ENCODE results near the gene NPAS1.

NPAS1 gene

DNA sequence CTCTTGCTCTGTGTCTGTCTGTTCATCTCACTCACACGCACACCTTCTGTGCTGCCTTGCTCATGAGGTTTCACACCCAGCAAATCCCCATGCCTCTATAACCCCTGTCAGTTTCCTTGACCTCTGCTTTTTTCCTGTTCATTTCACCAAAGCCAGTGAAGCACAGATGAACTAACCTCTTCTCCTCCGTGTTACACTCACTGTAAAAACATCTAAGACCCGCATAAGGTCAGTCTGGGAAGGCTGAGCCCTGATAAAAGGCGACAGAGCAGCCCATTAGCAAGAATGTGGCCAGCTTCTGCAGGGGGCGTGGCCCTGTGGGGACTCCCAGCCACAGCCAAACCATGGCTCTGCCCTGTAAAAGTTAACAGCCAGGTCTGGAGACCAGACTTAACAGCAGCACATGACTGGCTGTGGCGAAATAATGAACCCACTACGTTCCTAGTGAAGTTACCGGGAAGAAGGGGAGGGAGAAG, 42.8 kb upstream of the NPAS1 start:
- in situ Hi-C loops (cut with MboI; ENCODE audit: low sequenced_read_pairs, unreplicated experiment), result loop anchor here (25.0 kb wide), 1 partner anchor 215 kb away; no protein-coding TSS in a partner anchor
- TF ChIP-seq, protein P1, sequence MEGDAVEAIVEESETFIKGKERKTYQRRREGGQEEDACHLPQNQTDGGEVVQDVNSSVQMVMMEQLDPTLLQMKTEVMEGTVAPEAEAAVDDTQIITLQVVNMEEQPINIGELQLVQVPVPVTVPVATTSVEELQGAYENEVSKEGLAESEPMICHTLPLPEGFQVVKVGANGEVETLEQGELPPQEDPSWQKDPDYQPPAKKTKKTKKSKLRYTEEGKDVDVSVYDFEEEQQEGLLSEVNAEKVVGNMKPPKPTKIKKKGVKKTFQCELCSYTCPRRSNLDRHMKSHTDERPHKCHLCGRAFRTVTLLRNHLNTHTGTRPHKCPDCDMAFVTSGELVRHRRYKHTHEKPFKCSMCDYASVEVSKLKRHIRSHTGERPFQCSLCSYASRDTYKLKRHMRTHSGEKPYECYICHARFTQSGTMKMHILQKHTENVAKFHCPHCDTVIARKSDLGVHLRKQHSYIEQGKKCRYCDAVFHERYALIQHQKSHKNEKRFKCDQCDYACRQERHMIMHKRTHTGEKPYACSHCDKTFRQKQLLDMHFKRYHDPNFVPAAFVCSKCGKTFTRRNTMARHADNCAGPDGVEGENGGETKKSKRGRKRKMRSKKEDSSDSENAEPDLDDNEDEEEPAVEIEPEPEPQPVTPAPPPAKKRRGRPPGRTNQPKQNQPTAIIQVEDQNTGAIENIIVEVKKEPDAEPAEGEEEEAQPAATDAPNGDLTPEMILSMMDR (IDR thresholded peaks at IDR 0.05; ENCODE audit: borderline replicate concordance, control extremely low read depth, extremely low read depth, insufficient read depth, missing control alignments), result no peak
- DNase-seq (ENCODE audit: low spot score), result no peak

DNA sequence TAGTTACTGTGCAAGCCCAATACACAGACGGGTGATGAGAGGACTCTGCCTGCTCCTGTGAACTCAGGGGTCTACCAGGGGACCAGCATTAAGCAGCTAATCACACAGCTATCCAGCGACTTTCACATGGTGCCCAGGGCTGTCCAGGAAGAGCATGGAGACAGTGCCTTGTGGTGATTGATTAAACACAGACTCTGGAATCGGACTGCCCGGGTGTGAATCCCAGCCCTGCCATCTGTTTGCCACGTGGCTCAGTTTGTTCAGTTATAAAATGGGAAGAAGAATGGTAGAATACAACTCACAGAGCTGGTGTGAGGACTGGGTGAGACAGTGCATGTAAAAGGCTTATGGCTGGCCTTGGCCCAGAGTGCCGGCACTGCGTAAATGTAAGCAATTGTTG, 42.1 kb upstream of the NPAS1 start:
- TF ChIP-seq, protein P1 (IDR thresholded peaks at IDR 0.05; ENCODE audit: borderline replicate concordance, control extremely low read depth, extremely low read depth, insufficient read depth, missing control alignments), result no peak
- no peak for DNase-seq (ENCODE audit: low spot score)
- in situ Hi-C loops (cut with MboI; ENCODE audit: low sequenced_read_pairs, unreplicated experiment), result loop anchor here (25.0 kb wide), 1 partner anchor 215 kb away; no protein-coding TSS in a partner anchor

DNA sequence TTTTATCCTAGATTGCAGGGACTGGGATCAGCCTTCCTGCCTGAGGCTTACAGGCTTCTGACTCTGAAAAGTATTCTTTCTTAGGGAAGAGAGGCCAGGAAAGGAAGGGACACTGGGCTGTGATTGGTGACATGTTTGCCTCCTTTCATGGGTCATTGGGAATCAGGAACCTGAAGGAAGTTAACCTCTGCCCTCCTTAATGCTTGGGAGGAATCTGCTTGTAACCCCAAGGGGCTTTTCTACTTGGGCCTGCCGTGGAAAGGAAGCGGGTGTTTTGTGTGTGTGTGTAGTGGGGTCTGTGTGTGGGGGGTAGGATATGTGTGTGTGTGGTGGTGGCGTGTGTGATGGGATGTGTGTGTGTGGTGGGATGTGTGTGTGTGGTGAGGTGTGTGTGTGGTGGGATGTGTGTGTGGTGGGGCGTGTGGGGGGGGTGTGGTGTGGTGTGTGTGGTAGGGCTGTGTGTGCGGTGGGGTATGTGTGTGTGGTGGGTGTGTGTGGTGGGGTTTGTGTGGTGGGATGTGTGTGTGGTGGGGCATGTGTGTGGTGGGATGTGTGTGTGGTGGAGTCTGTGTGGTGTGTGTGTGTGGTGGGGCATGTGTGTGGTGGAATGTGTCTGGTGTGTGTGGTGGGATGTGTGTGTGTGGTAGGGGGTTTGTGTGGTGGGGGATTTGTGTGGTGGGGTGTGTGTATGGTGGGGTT, 41.3 kb upstream of the NPAS1 start:
- in situ Hi-C loops (cut with MboI; ENCODE audit: low sequenced_read_pairs, unreplicated experiment), result loop anchor here (25.0 kb wide), 1 partner anchor 216 kb away; no protein-coding TSS in a partner anchor
- DNase-seq (ENCODE audit: low spot score), result no peak
- TF ChIP-seq, protein P1 (IDR thresholded peaks at IDR 0.05; ENCODE audit: borderline replicate concordance, control extremely low read depth, extremely low read depth, insufficient read depth, missing control alignments), result no peak

DNA sequence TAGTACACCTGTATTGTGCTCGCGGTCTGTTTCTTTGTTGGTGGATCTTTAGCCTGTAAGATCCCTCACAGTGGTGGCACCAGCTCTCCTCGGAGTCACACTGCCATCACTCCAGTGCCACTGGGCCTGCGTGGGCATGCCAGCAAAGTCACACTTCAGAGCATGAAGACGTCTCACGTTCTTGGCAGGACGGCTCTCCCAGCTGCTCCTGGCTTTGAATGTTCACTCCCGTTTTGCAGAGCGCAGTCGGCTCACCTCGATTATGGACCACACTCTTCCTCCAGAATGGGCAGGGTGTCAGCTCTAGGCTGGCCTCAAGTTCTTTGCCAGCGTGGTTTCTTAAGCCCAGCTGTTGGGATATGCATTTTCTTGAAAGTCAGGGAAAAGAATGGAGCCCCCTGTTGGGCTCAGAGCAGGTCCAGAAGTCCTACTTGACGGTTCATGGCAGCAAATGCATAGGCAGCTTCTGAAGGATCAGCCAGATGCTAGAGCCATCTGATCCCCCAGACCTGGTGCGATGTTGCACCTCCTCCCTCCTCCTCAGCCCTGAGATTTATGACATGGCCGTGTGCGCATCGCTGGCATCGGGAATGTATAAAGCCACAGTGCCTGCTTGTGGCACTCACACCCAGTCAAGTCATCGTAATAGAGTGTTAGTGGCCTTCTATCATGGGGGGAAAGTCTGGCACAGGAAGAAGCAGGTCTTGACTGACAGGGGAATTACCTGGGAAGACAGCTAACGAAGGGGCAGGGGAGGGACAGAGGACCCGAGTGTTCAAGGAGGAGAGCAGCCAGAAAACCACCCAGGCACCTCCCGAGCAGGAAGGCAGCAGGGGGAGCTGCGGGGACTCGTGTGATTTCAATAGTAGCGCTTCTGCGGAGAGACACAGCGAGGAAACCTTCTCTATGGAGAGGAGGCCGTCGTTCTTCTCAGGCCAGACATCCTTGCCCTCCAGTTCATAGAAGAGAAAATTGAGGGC, 40.2 kb upstream of the NPAS1 start:
- TF ChIP-seq, protein P1 (IDR thresholded peaks at IDR 0.05; ENCODE audit: borderline replicate concordance, control extremely low read depth, extremely low read depth, insufficient read depth, missing control alignments), result no peak
- in situ Hi-C loops (cut with MboI; ENCODE audit: low sequenced_read_pairs, unreplicated experiment), result loop anchor here (25.0 kb wide), 1 partner anchor 217 kb away; no protein-coding TSS in a partner anchor
- DNase-seq (ENCODE audit: low spot score), result no peak

DNA sequence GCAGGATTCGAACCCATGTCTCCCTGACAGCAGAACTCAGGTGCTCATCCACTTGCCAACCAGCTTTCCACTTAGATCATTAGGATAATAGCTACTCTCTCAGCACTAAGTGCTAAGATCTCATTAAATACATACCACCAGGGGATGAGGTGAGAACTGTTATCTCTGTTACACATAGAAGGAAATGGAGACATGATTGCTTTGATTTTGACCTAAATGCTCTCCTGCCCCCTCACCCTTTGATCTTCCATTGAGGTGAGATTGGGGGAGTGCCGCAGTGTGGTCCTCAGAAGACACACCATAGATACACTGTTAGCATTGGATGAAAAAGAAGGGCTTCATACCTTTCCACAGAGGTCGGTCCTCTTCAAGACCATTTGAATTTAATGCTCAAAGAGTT, 38.9 kb upstream of the NPAS1 start:
- TF ChIP-seq, protein P1 (IDR thresholded peaks at IDR 0.05; ENCODE audit: borderline replicate concordance, control extremely low read depth, extremely low read depth, insufficient read depth, missing control alignments), result no peak
- DNase-seq (ENCODE audit: low spot score), result no peak
- in situ Hi-C loops (cut with MboI; ENCODE audit: low sequenced_read_pairs, unreplicated experiment), result loop anchor here (25.0 kb wide), 1 partner anchor 218 kb away; no protein-coding TSS in a partner anchor

DNA sequence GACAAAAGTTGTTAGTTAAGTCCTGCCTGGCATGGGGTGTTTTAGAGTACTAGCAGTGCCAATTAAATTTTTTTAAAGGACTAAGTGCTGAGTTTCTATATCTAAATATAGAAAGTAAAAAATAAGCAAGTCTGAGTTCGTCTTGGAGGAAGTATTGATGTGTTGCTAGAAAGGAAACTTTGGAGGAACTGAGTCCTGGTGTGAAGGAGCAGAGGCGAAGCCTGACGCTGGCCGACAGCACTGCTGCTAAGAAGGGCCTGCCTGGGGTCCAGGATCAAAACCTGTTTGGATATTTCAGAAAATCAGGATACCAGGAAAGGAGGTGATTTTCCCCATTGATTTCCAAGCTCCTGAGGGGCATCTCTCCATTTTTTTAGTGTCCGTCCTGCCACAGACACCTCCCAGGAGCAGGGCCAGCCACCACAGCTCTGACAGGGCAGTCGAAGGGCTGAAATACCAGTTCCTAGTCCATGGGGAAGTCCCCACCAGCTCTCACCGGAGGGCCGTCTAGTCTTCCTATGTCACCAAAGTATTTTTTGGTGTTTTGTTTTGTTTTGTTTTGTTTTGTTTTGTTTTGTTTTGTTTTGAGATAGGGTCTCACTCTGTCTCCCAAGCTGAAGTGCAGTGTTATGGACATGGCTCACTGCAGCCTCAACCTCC, 38.2 kb upstream of the NPAS1 start:
- DNase-seq (ENCODE audit: low spot score), result no peak
- TF ChIP-seq, protein P1 (IDR thresholded peaks at IDR 0.05; ENCODE audit: borderline replicate concordance, control extremely low read depth, extremely low read depth, insufficient read depth, missing control alignments), result no peak
- in situ Hi-C loops (cut with MboI; ENCODE audit: low sequenced_read_pairs, unreplicated experiment), result loop anchor here (25.0 kb wide), 1 partner anchor 219 kb away; no protein-coding TSS in a partner anchor

Measured in GM13976 (cell line).